Coronary artery (tissue), 2 donors: Measurements from ENCODE around the gene SLC6A17.

Experiments used
- DNase-seq: peaks from one replicate; pipeline ENCODE4 v3.0.0-alpha.2; 2017; ENCODE audit warnings: low spot score
- H3K27ac ChIP-seq, 2 donors: fragments of 200-600 bp; sonication (generic); one replicate each; pipeline ENCODE4 v1.5.1; 2016 to 2019
- H3K4me3 ChIP-seq: fragments of 200-600 bp; sonication (generic); 2 replicates; pipeline ENCODE4 v1.5.1; 2016; ENCODE audit warnings: mild to moderate bottlenecking, moderate library complexity
- CTCF ChIP-seq: fragments of 200-600 bp; sonication (generic); IDR thresholded peaks from one replicate; pipeline ENCODE4 v1.5.1; 2019; ENCODE audit warnings: antibody characterized with exemption

The SLC6A17 gene

DNA sequence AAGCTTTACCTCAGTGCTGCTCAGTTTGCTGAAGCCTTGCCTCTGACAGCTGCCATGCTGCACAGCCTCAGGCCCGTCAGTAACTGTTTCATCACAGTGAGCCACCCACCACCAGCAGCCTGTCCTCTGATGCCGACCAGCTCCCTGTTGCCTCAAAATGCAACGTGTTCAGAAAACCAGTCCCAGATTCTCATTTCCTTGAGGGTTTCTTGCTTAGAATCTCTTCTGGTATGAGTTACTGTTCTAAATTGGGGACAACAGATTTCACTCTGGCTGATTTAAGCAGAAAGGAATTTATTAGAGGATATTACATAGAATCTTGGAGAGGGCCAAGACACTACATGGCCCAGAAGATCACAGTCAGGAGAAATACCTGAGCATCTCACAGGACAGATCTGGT is 27.1 kb upstream of the SLC6A17 start:
- TF ChIP-seq CTCF: no peak
- no peak for DNase-seq
- Histone ChIP-seq H3K27ac (peak overlapping the region in 1 of 2 donors; percentile 9), H3K4me3 (no peak overlapping the region)

DNA sequence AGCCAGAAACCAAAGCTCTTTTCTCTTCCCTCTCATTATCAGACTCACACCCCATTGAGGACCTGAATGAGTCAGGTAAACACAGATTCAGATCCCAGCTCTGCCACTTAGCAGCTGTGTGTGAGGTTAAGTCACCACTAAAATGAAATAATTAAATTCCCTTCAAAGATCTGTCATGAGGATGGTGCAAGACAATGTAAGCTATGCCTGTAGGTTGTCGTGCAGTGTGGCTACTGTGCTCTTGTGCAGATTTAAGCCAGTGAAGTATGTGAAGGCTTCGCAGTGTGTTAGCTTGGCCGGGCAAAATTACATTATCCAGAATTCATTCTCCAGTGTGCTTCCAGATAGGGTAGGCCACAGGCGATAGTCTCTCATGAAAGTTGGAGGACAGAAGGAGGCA is 24.5 kb upstream of the SLC6A17 start:
- H3K27ac ChIP-seq: no peak overlapping the region
- no peak overlapping the region for H3K4me3 ChIP-seq
- no peak for TF ChIP-seq CTCF
- no peak for DNase-seq

DNA sequence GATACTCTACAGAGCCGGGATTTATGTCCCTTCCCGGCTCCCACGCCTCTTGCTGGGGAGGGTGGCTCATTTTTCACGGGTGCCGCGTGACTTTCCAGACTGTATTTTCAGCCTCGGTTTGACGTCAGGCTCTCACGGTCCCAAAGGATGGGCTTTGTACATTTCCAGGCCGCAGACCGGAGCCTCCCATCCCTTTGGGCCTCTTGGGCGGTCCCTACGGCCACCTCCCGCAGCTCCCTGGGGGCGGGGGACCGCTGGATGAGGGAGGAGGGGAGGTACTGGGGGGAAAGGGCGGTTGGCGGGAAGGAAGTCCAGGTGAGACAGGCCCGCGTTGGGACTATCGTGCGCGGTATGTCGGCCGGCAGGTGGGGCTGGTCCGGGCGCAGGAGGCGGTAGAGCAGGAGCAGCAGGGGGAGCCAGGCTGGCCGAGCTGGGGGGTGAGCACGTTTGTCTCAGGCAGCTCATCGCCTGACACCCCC is 20.1 kb upstream of the SLC6A17 start:
- no peak for DNase-seq
- Histone ChIP-seq H3K4me3 (peak overlapping the region; percentile 61), H3K27ac (peak overlapping the region in 1 of 2 donors; percentile 45)
- no peak for TF ChIP-seq CTCF

DNA sequence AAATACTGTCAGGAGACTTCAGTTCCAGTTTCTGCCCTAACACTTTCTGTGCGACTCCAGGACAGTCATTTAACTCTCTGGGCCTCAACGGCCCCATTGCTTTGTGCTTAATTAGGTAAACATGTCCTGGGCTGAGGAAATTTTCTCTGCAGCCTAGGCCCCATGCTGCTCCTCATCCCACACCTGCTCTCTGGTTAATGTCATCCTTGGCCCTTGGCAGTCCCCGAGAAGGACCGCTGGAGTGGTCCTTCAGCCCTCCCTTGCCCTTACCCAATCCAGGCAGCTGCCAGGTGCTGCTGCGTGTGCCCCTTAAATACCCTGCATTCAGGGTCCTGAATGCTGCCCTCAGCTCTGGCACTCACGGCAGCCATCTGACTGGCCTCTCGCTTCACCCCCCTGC is 19.3 kb upstream of the SLC6A17 start:
- no peak for DNase-seq
- TF ChIP-seq CTCF: no peak
- no peak overlapping the region for H3K4me3 ChIP-seq
- no peak overlapping the region for H3K27ac ChIP-seq

GRCh38 chr1:110132682-110133081 is 17.6 kb upstream of the SLC6A17 start:
- no peak for DNase-seq
- TF ChIP-seq CTCF: no peak
- no peak overlapping the region for H3K27ac ChIP-seq
- no peak overlapping the region for H3K4me3 ChIP-seq

DNA sequence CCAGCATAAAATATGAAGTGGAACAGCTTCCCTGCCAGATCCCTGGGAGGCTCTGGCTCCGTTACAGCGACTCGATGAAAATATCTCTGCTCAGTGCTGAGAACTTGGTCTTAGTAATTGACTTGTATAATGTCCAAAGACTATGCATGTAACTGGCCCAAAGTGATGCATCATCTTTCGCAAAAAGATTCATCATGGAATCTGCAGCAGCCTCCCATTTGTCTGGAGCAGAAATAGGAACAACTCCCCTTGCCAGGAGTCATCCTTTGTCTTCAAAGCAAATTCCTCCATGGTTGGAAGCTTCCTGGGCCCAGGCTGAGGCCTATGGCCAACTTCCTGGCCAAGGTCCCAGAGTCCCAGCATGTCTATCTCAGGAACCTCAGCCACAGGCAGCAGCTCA is 16.9 kb upstream of the SLC6A17 start:
- Histone ChIP-seq H3K27ac (no peak overlapping the region), H3K4me3 (no peak overlapping the region)
- DNase-seq: no peak
- TF ChIP-seq CTCF: no peak

- DNase-seq: no peak
- H3K27ac ChIP-seq: no peak overlapping the region
- no peak for TF ChIP-seq CTCF
- H3K4me3 ChIP-seq: no peak overlapping the region
Observed at GRCh38 chr1:110134050-110134595, 16.2 kb upstream of the SLC6A17 start.
